Astrocyte (in vitro differentiated cells and primary cell): Measurements from ENCODE around the gene CTRB1.

Experiments used
- EZH2 ChIP-seq: IDR thresholded peaks from 2 replicates; pipeline ENCODE4 v1.6.1; 2012; ENCODE audit warnings: mild to moderate bottlenecking, low read length, inconsistent platforms; ENCODE audit not compliant: insufficient read depth
- TF ChIP-seq, protein P1 (sequence below): IDR thresholded peaks from 2 replicates; pipeline ENCODE4 v1.5.1; 2011; ENCODE audit warnings: low read depth, mild to moderate bottlenecking, inconsistent platforms, low read length, moderate library complexity; ENCODE audit not compliant: insufficient read depth

DNA sequence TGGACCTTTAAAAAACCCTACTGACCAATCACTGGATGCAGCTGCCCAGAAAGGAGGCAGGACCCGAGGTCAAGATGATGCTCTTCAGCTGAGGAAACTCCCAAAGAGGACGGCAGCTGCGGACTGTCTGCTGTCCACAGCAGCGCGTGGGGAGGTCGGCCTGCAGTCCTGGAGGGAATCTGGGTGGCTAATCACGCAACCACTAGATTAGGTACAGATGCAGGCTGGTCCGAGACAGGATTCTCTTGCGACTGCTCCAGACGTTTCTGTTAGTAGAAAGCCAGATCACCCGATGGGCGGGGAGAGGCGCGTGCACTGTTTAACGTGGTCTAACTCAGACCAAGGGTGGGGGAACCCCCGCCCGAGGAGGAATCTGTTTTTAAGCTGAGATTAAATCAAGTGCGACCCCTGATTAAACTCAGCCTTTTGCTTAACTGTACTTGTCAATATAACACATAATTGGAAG lies 20.6 kb upstream of the CTRB1 start:
- TF ChIP-seq, protein P1, sequence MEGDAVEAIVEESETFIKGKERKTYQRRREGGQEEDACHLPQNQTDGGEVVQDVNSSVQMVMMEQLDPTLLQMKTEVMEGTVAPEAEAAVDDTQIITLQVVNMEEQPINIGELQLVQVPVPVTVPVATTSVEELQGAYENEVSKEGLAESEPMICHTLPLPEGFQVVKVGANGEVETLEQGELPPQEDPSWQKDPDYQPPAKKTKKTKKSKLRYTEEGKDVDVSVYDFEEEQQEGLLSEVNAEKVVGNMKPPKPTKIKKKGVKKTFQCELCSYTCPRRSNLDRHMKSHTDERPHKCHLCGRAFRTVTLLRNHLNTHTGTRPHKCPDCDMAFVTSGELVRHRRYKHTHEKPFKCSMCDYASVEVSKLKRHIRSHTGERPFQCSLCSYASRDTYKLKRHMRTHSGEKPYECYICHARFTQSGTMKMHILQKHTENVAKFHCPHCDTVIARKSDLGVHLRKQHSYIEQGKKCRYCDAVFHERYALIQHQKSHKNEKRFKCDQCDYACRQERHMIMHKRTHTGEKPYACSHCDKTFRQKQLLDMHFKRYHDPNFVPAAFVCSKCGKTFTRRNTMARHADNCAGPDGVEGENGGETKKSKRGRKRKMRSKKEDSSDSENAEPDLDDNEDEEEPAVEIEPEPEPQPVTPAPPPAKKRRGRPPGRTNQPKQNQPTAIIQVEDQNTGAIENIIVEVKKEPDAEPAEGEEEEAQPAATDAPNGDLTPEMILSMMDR: no peak
- TF ChIP-seq EZH2: no peak
